GM15510 (cell line): ENCODE measurements around the gene TMEM178A.

Experiments used
- POLR2A ChIP-seq: IDR thresholded peaks from 3 replicates; pipeline ENCODE4 v1.6.1; 2011; ENCODE audit warnings: borderline replicate concordance; ENCODE audit not compliant: insufficient read length; ENCODE audit errors: extremely low read depth

Gene TMEM178A

DNA sequence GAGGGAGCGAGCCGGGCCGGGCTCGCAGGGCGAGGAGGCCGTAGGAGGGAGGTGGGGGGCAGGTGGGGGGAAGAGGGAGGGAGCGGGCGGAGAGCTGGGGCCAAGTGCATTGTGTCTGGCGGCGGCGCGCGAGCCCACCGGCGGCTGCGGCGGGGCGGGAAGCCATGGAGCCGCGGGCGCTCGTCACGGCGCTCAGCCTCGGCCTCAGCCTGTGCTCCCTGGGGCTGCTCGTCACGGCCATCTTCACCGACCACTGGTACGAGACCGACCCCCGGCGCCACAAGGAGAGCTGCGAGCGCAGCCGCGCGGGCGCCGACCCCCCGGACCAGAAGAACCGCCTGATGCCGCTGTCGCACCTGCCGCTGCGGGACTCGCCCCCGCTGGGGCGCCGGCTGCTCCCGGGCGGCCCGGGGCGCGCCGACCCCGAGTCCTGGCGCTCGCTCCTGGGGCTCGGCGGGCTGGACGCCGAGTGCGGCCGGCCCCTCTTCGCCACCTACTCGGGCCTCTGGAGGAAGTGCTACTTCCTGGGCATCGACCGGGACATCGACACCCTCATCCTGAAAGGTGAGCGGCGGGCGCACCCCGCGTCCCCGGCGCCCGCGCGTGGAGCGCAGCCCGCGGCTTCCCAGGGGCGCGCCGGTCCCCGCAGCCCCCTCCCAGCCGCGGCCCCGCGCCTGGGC is at the start of gene TMEM178A:
TSS of gene TMEM178A (plus strand) at position 107 of the 680 bp plus-strand sequence. CDS start at position 165, 58 bp downstream.
- TF ChIP-seq POLR2A = no peak

DNA sequence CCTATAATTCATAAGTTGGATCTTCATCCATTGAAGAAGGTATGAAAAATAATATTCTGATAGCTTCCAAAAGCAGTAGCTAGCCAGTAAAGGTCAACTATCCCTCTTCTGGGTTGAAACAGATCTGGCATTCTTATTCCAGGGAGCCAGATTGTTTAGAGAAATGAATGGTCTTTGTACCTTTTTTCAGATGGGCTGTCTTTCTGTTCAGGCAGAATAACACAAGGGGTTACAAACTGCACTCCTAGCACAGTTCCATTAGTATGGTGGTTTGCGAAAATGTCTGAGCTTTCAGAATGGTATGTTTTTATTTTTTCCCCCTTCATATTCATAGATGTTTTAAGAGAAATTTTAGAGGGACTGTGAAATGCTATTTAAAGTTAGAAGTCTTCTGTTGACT is 47.5 kb upstream of the TMEM178A start:
- no peak for TF ChIP-seq POLR2A

DNA sequence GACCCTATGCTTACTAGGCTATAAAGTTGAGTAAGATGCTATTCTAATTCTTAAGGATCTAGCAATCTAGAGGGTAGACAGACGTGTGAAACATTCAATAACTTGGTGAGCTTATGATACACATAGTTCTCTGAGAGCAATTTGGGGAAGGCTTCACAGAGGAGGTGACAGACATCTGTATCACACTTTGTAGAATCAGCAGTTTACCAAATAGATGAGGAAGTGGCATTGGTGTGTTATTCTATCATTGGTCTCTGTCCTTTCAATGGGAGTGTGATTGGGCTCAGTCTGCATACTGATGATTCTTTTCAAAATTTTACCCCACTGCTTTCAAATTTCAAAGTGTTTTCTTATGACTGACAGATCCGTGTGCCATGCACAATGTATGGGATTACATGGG is 47.0 kb upstream of the TMEM178A start:
- no peak for TF ChIP-seq POLR2A

DNA sequence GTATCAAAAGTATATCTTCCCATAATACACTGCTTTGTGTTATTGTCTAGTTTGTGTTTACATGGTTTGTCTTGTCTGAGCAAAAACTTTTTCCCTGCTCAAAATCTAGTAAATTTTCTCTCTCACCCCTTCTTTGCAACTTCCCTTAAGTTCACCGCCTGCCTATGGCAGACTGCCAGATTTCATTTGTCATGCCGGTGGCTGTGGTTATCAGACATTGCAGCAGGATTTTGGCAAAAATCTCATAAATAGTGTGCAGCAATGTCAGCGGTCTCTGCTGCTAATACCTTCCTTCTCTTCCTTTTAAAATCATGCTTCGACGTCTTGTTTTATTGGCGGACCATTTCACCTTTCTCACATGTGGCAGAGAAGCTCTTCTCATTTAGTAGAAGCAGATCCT is 45.6 kb upstream of the TMEM178A start:
- no peak for TF ChIP-seq POLR2A

DNA sequence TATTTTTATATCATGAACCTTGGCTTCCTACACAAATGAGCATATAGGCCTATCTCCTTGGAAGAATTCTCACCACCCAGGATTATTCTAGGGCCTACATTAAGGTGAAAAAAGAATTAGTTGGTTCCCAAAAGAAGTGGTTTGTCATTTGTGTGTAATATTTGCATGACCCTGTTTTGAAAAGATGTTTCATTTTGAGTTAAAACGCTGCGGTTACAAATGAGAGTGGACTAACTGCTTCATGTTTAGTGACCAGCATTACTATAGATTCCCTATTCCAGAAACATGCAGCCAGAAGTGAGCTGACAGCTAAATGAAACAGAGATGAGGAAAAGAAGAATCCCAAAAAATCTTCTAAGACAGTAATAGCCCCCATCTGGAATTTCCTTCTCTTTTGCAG is 44.1 kb upstream of the TMEM178A start:
- no peak for TF ChIP-seq POLR2A

DNA sequence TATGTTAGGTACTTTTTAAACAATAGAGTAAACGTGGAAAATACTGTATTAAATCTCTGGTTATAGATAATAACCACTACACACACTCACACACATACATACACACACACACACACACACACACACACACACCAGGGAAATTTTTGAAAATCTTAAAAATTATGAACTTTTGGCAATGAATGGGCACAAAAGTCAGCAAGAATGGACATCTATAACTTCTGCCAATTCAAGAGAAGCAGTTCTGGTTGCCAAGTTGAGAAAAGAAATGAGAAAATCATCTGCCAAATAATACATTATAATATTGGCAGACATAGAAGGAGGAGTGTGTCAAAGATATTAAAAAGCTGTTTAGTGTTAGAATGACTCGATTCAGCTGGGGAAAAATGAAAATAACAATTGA is 42.9 kb upstream of the TMEM178A start:
- no peak for TF ChIP-seq POLR2A

DNA sequence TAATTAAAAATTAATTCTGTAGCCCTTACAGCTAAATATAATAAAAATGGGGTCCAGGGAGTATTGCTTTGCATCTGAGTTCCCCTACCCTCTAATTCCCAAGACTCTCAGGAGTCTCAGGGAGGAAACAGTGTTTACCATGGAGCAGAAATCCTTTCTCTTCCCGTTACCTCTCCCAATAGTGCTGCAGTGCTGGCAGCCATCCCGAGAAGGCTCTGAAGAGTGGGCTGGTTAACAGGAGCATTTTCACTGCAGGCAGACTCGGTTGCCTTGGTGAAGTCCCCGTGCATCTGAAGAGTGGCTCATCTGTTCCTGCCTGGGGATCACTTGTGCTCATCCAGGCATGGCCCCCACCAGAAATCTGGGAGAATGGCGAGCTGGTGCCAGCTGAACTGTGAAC is 41.8 kb upstream of the TMEM178A start:
- TF ChIP-seq POLR2A = no peak

DNA sequence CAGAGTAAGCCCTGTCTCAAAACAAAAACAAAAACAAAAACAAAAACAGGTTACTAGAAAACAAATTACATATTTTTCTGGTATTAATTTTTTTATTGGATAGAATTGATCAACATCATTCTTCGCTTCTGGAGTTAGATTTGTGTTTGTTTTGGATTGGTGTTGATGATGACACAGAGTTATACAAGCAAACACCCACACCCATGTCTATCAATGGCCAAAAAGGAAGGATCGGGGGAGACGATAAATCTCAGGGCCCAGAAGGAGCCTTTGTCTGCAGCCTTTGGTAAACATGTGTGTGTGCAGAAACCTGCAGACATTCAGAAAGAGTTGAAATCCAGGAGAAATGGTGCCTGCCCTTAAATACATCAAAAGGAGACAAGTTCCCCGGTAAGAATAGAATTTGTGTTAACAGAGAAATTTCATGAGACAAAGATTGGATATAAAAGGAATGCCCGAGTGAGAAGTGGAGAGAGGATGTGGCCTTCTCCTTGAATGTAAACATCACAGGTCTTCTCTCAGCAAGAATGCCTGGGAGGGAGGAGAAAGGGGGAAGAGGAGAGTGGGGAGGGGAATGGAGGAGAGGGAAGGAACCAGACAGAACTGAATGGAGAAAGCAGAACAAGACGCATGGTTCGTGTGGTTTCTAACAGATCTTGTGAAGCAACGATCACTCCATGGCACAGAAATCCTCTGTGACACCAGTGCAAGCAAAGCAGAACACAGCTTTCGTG is 40.4 kb upstream of the TMEM178A start:
- TF ChIP-seq POLR2A = no peak

DNA sequence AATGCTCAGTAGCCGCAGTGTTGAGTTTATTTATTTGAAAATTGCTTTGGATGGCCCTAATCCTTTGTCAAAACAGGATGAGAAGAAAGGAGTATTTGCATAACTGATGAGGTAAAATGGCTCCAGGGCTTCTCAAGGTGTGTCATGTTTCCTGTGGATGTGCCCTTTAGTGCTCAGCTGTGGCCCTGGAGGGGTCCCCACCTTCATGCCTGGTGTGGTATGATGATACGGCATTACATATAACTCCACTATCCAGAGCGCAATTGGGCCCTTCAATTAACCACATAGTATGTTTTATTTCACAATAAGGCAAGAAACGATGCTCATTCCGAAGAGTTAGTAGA is 39.8 kb upstream of the TMEM178A start:
- TF ChIP-seq POLR2A = no peak

DNA sequence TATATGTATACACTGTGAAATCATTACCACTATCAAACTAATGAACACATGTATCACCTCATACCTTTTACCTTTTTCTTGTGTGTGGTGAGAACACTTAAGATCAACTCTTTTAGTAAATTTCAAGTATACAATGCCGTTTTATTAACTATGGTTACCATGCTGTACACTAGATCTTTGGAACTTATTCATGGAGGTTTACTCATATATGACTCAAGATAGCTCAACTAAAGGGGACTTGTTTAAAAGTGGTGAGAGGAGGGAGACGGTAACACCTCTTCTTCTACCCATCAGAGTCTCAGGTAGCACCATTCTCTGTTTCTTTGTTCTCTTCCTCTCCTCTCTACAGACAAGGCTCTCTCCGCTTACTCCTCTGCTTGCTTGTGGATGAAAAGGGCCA is 36.1 kb upstream of the TMEM178A start:
- no peak for TF ChIP-seq POLR2A

DNA sequence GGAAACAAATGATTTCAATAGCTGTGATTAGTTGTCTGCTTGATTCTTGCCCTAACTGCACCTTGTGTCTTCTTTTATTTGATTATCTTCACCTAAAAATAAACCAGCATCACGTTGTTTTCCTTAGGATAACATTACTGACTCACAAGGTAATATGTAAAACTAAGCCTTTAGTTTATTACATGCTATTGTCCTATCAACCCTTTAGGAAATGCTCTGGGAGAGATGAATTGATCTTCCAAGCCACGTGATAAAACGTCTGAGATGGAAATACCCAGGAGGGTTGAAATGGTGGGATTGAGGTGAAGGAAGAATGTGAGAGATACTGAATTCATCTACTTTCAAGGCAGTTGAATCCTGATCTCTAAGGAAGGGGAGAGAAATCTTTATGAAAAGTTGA is 34.5 kb upstream of the TMEM178A start:
- no peak for TF ChIP-seq POLR2A

DNA sequence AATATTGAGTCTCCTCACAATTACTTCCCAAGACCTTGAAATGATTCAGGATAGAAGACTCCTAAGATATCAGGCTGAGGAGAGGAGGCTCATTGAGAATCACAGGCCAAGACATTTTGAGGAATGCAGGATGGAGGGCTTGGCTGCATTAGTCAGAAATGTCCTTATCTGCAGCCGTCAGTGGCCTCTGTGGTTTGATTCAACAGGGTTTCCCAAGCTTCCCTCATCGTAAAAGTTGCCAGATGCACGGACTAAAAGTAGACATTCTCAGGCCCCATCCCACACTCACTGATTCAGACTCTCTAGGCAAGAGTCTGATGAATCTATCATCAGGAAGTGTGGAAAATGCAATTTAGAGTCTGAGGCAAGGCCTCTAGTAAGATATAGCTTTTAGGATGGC is 34.0 kb upstream of the TMEM178A start:
- TF ChIP-seq POLR2A = no peak

DNA sequence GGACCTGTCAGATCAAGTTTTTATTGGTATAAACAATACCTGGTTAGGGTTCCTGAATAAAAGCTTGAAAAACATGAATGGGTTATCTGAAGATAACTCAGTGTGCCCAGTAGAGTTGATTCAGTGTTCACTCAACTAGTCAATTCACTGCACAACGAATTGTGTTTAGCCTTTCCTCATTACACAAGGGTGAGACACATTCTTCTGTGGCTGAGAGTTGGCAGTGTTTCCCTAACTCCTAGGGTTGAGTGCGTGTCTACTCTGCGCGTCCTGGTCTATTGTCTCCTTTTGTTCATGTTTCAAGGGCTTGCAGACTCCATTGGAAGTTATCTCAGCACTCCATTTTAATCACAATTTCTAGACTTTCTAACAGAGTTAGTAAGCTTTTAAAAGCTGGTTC is 32.8 kb upstream of the TMEM178A start:
- TF ChIP-seq POLR2A = no peak

DNA sequence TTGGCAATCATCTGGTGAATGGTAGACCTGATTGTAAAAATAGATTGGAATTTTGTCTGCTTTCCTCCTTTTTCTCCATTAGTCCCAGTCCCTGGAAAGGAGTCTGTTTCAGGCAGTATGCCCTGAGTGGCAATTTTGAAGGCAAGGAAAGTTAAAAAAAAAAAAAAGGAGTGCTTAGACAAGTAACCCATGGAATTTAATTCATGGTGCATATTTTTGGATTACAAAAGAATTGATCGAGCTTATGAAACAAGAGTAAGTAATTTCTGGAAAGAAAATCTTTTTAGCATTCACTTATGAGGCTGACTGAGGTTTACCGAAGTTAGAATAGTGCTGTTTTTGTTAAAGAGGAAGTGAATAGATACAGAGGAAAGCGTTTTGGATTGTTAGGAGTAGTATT is 29.4 kb upstream of the TMEM178A start:
- TF ChIP-seq POLR2A = no peak

DNA sequence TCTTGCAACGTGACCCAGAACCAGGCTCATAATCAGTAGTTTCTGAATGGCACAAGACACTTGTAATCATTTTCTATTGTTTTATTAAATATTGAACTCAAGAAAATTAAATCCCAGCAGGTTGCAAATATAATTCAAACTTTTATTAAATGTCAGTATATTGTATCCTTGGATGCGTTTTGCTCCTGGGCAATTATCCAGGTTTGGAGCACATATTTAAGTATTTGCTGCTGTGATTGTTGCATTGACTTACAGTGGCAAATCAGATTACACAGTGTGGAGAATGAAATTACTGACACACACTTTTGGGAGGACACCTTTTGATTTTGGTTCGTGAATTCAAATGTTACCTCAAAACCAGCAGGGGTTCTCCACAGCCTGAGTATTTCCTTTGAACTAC is 27.1 kb upstream of the TMEM178A start:
- no peak for TF ChIP-seq POLR2A

DNA sequence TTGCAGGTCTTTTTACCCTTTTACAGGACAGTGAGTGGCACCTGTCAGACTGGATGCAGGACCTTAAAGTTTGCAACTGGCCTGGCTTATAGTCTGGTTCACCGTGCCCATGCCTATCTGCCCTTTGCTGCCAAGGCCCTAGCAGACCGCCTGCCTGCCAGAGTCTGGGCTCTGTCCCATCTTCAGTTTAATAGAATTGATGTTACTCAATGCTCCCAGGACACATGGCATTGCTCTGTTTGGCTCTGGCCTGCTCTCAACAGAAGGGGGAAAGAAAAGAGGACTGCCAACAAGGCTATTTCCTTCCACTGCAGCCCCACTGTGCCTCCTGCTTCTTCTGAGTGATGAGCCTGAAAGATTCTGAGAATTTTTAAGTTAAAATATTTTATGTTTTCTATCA is 25.6 kb upstream of the TMEM178A start:
- TF ChIP-seq POLR2A = no peak
